Astrocyte of the spinal cord (primary cell): Measurements from ENCODE around the gene CES5A.
"Not testable (repeated sequence)": the region's sequence is repeated elsewhere in the genome, so short reads cannot be mapped to it uniquely, and the experiment has no call there.

Experiments
- DNase-seq: peaks from one replicate; pipeline ENCODE4 v3.0.0; 2011; ENCODE audit warnings: low read depth, low spot score
- H3K4me3 ChIP-seq: 2 replicates; pipeline ENCODE4 v1.5.1; 2011; ENCODE audit warnings: low read depth, mild to moderate bottlenecking, low read length, moderate library complexity
- CTCF ChIP-seq: IDR thresholded peaks from 2 replicates; pipeline ENCODE4 v1.5.1; 2012; ENCODE audit warnings: low read depth, mild to moderate bottlenecking, low read length, inconsistent platforms
- in situ Hi-C: cut with HindIII; loops from 2 replicates; pipeline ENCODE4 v1.10.0; 2017; ENCODE audit warnings: low sequenced_read_pairs

Gene CES5A

GRCh38 chr16:55812951-55813350, 62.2 kb downstream of the CES5A start:
- no peak for DNase-seq
- no peak overlapping the region for H3K4me3 ChIP-seq
- TF ChIP-seq CTCF: no peak
- in situ Hi-C loops: no loop called here

DNA sequence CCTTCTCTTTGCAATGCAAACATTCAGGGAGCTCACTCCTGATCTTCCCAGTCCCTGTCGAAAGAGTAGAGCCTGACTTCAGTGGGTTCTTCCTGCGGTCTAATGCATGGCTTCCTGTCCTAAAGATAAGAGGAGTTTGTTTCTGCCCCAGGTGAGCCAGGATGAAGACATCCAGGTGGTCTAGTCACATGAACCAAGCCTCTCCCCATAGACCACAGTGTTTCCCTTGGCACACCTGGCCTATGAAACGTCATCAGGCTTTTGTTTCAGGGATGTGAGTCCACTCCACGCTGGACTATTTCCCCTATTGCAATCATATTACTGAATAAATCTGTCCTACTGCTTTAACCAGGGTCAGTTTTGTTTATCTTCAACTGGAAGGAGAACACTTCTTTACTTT, 63.4 kb downstream of the CES5A start:
- TF ChIP-seq CTCF: no peak
- in situ Hi-C loops: no loop called here
- no peak overlapping the region for H3K4me3 ChIP-seq
- DNase-seq: no peak

DNA sequence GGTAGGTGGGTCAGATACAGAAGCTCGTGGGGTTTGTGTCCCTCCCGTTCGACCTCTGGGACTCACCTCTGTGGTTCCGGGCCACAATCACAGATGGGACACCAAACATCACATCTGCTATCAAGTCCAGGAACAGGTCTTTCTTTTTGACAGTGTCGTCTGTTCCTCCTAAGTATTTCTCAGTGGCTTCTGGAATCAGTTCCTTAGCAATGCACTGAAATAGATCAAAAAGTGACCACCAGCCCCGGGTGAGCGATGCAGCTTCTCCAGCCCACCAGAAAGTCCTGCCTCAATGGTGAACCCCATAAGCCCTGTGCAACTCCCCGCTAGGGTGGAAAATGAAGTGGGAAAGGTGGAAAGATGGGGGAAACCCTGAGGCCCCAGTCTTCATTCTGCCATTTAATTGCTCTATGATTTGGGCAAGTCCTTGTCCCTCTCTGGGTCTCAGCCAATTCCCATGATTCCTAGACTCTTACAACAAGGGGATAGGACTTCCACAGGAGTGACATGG, 64.7 kb downstream of the CES5A start:
- no peak overlapping the region for H3K4me3 ChIP-seq
- TF ChIP-seq CTCF: no peak
- in situ Hi-C loops: no loop called here
- DNase-seq: no peak

DNA sequence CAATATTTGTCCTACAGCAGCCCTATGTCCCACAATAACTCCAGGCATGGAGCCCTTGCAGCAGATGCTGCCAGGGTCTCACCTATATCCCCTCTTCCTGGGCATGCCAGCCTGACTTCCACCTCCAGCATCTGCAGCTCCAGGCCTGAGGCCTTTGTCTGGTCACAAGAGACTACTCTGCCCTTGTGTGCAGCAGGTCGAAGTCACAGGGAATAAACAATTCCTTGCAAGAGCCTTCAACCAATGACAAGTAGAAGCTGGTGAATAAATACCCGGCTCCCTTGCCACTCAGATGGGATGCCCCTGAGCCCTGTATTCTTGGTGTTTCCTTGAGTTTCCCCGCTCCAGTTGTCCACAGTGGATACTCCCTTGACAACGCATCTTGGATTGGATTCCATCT, 65.3 kb downstream of the CES5A start:
- in situ Hi-C loops: no loop called here
- no peak overlapping the region for H3K4me3 ChIP-seq
- DNase-seq: no peak
- no peak for TF ChIP-seq CTCF

DNA sequence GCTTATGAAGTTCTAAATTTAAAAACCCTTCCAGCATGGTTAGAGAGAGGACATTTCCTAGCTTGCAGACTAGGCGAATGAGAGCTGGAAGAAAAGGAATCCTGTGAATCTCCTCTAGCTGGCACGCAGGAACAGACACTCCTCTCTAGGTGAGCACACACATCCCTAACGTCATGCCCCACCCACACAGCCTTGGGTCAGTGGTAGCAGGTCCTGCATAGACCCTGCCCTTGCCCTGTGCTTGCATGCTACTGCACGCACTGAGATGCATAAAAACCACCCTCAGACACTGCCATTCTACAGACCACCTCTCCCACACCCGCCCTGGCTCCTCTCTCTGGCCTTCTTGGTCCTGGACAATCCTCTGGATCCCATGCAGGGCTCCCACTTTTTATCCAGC, 65.8 kb downstream of the CES5A start:
- no peak for DNase-seq
- in situ Hi-C loops: no loop called here
- no peak overlapping the region for H3K4me3 ChIP-seq
- TF ChIP-seq CTCF: no peak

DNA sequence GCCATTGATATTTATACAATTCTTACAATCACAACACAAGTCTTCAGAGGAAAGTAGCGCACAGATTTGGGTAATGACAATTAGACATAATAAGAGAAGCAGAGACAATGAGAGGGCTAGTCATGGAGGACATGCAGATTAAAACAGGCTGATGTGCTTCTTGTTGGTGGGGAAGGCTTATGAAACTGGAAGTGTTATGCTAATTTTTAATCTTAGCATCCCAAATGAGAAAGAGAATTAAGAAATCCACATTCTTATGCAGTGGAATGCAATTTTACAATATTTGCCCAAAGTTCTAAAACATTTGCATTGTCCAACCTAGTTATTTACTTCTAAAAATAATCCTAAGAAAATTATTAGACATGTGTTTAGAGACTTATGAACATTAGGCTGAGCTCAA, 66.9 kb downstream of the CES5A start:
- H3K4me3 ChIP-seq, in situ Hi-C loops, DNase-seq: not testable (repeated sequence)

DNA sequence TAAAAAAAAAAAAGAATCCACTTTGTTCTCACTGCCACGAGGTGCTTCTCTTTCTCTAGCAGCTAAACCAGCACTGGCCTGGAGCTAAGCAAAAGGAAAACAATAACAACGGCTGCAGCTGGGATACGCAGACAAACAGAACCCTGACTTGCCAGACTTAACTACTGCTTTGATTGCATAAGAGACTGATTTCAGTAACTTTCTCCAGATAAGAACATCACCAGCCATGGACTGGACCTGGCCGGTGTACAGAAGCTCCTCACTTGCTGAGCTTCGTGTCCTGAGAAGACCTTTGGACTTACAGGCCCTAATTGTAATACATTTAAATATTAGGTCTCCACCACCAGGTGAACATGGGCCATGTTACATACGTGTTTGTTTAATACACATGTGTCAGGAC, 70.1 kb downstream of the CES5A start:
- H3K4me3 ChIP-seq, DNase-seq, in situ Hi-C loops: not testable (repeated sequence)

DNA sequence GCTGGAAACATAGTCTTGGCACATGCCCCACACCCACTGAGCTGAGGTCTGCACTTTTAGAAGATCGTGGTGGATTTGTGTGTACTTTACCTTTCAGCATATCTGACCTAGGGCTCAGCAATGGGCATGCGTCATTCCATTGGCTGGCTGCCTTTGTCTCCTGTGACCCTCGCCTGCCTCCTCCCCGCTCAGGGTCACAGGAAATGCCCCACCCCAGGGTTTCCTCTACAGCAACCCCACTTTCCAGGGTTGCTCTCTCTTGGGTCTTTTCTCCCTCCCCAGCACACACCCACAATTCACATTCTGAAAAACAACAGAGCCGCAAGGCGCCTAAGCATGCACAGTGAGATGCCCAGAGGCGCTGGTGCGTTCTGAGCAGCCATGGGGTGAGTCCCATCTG, 71.5 kb downstream of the CES5A start:
- DNase-seq, H3K4me3 ChIP-seq, in situ Hi-C loops: not testable (repeated sequence)
